Measurements from ENCODE around the gene ABCA1.
"Not testable (repeated sequence)": the region's sequence is repeated elsewhere in the genome, so short reads cannot be mapped to it uniquely, and the experiment has no call there.

ABCA1 gene

GRCh38 chr9:104869811-104870210 lies 58.1 kb downstream of the ABCA1 start:
- no peak for DNase-seq (ENCODE audit: low read depth)

GRCh38 chr9:104868687-104869404 lies 59.1 kb downstream of the ABCA1 start:
- peak; percentile 62 for DNase-seq (ENCODE audit: low read depth)

- no peak for DNase-seq (ENCODE audit: low read depth)
These were observed 59.7 kb downstream of the ABCA1 start for GRCh38 chr9:104868303-104868686.

GRCh38 chr9:104866191-104866590 lies 61.8 kb downstream of the ABCA1 start:
- no peak for DNase-seq (ENCODE audit: low read depth)

- no peak for DNase-seq (ENCODE audit: low read depth)
These were observed 63.3 kb downstream of the ABCA1 start for GRCh38 chr9:104864675-104865104.

- DNase-seq (ENCODE audit: low read depth) = peak; percentile 68
These were observed 64.6 kb downstream of the ABCA1 start for GRCh38 chr9:104863180-104863883.

- no peak for DNase-seq (ENCODE audit: low read depth)
These were observed 66.6 kb downstream of the ABCA1 start for GRCh38 chr9:104861397-104861796.

- no peak for DNase-seq (ENCODE audit: low read depth)
These were observed 67.7 kb downstream of the ABCA1 start for GRCh38 chr9:104860263-104860662.

GRCh38 chr9:104858846-104859245 lies 69.1 kb downstream of the ABCA1 start:
- no peak for DNase-seq (ENCODE audit: low read depth)

- DNase-seq (ENCODE audit: low read depth) = peak; percentile 82
These were observed 69.7 kb downstream of the ABCA1 start for GRCh38 chr9:104858271-104858670.

GRCh38 chr9:104856413-104856941 lies 71.5 kb downstream of the ABCA1 start:
- no peak for DNase-seq (ENCODE audit: low read depth)

- no peak for DNase-seq (ENCODE audit: low read depth)
These were observed 72.1 kb downstream of the ABCA1 start for GRCh38 chr9:104855807-104856206.

- not testable (repeated sequence) for DNase-seq (ENCODE audit: low read depth)
These were observed 72.7 kb downstream of the ABCA1 start for GRCh38 chr9:104855258-104855657.

- no peak for DNase-seq (ENCODE audit: low read depth)
These were observed 73.3 kb downstream of the ABCA1 start for GRCh38 chr9:104854613-104855012.

GRCh38 chr9:104853683-104854082 lies 74.3 kb downstream of the ABCA1 start:
- DNase-seq (ENCODE audit: low read depth) = no peak

GRCh38 chr9:104853159-104853558 lies 74.8 kb downstream of the ABCA1 start:
- DNase-seq (ENCODE audit: low read depth) = no peak

GRCh38 chr9:104851546-104851920 lies 76.4 kb downstream of the ABCA1 start:
- no peak for DNase-seq (ENCODE audit: low read depth)

- DNase-seq (ENCODE audit: low read depth) = no peak
These were observed 77.0 kb downstream of the ABCA1 start for GRCh38 chr9:104850786-104851545.

GRCh38 chr9:104849023-104849422 lies 78.9 kb downstream of the ABCA1 start:
- DNase-seq (ENCODE audit: low read depth) = no peak

GRCh38 chr9:104844710-104845109 lies 83.2 kb downstream of the ABCA1 start:
- DNase-seq (ENCODE audit: low read depth) = no peak

- no peak for DNase-seq (ENCODE audit: low read depth)
These were observed 84.2 kb downstream of the ABCA1 start for GRCh38 chr9:104843644-104844240.

- no peak for DNase-seq (ENCODE audit: low read depth)
These were observed 85.3 kb downstream of the ABCA1 start for GRCh38 chr9:104842698-104843097.
